ENCODE data around the gene NUP50.
A peak's percentile ranks its signal among the peaks of the same experiment; 100 is the strongest.

NUP50 gene

DNA sequence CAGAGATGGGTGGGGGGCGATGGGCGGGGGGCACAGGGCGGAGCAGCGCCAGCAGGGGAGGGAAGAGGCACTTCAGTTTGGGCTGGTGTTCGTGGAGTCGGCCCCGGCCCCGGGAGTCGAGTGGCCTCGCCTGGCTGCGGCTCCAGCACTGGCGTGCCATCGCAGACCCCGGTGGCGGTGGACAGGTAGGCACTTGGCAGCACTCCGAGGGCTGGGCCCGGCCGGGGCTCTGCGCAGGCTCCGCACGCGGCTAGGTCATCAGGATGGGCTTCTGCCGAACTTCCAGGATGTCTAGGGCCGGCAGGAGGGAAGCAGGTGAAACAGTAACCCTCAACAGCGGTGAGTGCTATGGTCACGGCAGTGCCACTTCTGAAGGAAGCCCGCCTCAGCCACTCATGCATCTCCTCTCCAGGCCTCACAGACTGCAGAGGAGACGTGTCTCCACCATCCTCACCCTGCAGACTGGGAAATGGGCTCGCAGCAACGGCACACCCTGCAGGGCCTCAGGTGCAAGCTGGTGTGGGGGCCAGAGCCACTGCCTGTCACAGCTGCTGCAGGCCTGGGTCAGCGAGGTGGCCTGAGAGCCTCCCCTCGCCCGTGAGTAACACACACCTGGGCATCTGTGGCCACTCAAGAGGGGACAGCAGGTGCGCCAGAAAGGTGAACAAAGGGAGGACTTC lies 33.3 kb downstream of the NUP50 start:
- no peak for DNase-seq

DNA sequence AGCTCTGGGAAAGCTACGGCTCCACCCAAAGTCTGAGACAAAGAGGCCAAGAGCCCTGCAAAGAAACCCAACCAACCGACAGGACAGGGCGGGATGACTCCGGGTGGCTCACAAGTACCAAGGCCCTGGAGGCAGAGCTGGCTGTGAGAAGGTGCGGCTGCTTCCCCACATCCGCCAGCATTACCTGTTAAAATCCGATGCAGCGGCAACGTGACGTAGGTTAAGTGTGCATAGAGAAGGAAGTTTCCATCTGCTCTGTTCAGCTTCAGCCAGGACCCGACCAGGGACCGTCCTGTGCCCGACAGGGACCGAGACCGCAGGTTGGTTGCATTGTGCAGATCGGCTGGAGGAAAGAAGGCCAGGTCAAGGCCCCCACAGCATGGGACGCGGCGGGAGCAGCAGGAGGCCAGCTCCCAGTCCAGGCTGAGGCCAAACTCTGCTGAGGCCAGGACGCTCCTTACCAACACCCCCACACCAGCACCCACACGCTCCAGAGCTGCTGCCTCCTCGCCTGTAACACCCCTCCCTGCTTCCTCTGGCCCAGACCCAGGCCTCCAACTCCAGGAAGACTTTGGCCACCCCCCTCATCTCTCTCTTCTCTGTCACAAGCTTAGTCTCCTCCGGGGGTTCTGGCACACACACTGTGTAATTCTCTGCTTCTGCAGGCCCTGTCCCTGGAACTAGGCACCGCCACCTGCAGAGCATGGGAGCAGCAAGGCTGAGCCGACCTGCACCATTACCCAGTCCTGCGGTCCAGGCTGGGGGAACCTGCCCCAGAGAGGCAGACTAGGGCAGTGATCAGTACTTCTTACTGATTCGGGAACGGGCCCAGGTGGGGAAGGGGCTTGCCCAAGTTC lies 34.1 kb downstream of the NUP50 start:
- DNase-seq, result no peak

DNA sequence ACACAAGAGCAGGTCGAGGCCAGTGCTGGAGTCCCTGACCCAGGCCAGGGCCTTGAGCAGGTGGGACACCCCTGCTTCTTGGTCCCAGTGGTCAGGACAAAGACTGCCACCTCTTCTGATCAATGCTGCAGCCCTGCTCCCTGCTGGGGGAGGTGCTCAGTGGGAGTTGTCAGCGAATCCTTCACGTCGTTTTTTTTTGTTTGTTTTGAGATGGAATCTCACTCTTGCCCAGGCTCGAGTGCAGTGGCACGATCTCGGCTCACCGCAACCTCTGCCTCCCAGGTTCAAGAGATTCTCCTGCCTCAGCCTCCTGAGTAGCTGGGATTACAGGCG lies 34.7 kb downstream of the NUP50 start:
- DNase-seq, result no peak

DNA sequence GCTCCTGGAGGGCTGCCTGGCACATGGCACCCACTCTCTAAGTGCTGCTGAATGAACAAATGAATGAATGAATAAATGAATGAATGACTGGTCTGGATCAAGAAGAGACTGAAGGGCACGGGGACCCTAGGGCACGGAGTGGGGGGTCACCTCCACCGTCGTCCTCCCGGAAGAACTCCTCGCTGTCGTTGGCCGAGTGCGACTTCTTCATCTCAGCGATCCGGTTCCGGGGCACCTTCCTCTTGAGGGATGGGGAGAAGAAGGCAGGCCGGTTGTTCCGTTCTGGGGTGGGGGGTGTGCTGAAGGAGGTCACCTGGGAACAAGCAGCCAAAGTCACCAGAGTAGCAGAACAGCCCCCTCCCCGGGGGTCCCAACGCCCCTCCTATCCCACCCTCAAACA lies 36.0 kb downstream of the NUP50 start:
- no peak for DNase-seq

DNA sequence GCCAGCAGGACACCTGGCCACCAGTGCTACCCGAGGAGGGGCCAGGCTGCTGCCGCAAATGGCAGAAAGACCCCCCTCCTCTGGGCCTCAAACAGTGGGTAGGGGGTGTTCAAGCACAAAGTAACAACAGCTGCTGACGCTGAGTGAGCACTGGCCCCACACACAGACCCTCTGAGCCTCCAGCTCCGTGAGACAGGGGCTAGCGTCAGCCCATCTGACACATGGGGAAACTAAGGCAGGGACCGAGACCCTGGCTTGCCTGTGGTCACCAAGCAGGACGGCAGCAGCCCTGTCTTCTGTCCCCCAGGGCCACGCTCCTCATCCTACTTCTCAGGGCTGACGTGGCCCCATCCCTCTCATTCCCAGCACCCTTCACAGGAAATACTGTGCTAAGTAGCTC lies 36.5 kb downstream of the NUP50 start:
- no peak for DNase-seq

DNA sequence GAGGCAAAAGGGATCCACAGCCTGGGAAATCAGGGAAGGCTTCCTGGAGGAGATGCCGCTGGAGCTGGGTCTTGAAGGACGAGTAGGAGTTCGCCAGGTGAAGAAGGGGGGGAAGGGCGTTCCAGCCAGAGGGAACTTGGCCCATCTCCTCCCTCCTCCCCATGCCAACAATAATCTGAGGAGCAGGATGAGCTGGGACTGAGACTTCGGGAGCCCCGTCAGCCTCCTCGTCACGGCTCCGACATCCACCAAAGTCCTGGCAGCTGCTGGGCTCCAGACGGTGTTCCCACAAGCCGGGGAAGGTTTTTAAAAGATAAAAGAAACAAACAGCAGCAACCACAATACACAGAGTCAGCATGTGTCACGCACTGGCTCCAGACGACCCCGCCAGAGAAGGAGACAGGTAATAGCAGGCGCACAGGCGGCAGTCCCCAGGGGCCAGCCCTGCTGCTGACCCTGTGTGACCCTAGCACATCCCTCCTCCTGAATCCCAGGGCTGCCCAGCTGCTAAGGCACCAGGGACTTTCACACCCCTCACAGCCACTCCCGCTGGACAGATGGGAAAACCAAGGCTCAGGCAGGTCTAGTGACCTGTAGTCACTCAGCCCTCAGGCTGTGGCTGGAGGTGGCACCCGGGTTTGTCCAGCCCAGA lies 37.3 kb downstream of the NUP50 start:
- DNase-seq, result no peak

DNA sequence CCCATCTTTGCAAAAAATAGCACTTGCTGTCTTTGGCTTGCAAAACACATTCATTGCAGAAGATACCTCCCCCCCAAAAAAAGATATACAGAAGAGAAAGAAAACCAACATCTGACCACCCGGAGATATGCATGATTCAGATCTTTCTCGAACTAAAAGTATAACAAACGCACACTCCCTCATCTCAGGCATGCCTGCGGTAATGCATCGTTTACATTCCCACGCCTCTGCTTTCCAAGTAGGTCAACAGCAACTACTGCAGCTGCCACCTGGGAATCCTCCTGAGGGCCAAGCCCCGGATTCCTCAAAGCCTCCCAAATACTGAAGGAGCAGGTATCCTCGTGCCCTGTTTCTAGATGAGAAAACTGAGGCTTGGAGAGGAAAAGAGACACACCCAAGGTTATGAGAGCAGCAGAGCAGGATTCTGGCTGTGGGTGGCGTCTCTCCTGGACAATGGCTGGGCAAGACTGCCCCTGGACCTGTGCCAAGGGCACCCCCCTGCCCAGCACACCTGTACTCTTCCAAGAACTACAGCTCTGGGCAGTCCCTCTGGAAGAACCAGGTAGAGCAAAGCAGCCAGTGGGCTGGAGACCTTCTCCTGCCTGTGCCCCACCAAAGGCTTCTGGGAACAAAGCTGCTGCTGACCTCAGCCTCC lies 38.1 kb downstream of the NUP50 start:
- DNase-seq, result no peak

DNA sequence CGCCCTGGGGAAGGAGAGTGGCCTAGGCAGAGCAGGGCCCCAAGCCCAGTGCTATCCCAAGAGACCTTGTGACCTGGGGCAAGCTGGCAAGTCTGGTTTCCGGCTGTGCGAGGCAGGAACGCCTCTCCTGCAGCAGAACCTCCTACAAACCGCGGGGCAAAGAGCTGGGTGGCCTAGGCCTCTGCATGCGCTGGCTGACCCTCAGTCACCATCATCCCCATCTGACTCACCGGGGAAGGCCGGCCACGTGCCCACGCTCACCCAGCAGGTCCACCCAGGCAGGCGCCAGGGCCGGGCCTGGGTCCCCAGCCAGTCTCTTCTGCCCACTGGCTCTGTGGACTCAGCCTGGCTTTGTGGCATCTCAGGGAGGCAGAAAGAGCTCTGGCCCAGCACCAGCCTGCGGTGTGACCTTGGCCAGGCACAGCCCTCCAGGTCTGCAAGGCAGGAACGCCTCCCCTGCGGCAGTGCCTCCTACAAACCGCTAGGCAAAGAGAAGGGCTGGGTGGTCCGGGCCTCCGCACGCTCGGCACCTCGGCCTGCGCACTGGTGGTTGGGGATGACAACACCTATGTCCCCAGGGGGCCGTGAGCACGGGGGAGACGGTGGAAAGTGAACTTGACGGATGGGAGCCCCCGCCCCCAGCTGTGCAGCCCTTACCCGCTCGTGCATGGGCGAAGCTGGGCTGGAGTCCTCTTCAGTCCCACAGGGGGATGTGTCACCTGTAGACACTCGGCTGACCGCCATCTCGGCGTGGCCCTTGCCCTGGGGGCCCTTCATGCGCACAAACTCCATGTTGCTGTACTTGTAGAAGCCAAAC lies 38.8 kb downstream of the NUP50 start:
- DNase-seq, result peak; percentile 35

DNA sequence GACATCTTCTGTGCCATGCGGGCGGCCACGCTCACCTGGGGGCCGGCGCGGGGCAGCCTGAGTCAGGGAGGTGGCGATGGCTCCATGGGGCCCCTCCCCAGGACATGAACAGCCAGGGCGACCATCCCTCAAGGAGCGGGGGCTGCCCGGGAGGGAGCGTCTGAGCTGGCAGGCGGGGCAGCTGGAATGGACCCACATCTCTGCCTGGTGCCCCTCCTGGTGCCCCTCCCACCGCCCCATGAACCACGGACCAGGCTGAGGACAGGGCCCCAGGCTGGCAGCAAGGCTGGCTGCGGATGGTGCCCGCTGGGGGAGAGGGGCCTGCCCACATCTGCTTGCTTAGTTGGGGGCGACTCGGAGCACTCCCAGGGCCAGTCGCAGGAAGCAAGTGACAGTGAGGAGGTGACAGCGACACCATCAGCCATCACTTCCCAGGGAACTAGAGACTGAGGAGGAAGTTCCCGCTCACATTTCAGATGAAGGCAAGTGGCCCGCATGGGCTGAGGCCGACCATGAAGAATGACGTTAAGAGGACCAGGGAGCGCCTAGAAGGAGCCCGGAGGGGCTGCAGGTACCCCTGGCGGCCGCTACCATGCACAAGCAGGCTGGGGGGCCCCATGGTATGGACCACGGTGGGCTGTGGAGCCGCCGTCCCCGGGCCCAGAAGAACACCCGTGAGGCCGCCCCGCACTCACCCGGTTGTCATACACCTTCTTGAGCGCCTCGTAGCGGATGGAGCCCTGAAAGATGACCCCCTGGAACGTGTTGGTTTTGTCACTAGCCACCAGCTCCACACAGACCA lies 39.6 kb downstream of the NUP50 start:
- peak; percentile 19 for DNase-seq

DNA sequence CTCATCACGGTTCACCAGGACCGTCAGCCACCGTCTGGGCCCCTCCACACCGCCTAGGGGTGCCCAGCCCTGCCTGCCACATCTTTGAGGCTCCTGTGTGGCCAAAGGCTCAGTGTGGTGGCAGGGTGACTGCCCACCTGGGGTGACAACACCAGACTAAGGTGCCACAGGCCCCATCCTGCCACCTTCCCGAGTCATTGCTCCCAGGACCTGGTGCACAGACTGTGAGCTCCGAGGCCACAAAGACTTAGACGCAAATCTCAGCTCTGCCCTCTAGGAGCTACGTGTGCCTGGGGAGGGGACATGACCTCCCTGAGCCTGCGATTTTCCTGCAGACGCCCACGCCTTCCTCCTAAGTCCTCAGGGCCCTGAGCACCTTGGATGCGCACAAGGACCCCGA lies 40.5 kb downstream of the NUP50 start:
- no peak for DNase-seq

DNA sequence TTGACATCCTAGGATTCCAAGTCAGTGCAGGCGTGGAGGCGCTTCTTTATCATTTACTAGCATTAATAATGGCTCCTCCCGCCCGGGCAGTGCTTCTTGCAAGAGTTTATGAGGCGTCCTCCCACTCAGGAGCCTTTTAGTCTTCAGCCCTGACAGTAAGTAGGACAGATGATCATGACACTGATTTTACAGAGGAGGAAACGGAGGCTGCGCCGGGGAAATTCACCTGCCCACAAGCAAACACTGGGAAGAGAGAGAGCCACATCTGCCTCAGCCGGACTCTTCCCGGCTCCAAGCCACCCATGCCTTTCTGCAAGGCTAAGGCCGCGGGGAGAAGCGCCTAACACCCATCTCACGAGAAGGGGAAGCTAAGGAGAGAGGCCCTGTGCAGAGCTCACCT lies 41.1 kb downstream of the NUP50 start:
- no peak for DNase-seq

DNA sequence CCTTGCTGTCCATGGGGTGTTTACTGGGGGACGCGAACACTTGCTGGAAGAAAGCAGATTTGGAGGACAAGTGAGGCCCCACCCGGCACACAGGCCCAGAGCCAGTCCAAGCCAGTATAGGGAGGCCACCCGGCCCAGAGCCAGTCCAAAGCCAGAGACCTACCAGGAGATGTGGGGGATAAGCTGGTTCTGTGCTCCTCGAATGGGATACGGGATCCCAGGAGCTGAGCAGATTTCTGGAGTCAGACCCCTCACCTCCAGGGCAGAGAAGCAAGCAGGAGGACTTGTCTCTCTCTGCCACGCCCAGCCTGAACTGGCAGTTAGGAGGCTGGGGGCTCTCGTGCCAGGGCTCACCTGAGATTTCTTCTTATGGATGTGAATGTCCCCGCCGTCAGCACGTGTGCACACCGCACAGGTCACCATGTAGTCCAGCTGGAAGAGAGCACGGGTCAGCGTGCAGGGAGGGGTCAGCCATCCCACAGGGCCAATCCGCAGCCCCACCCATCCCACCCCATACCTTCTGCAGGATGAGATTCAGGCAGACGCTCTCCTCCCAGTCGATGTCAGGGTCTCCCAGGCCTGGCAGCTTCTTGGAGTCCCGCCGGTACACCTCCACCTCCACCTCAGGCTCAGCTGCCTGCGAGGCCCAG lies 41.7 kb downstream of the NUP50 start:
- DNase-seq, result peak; percentile 37

DNA sequence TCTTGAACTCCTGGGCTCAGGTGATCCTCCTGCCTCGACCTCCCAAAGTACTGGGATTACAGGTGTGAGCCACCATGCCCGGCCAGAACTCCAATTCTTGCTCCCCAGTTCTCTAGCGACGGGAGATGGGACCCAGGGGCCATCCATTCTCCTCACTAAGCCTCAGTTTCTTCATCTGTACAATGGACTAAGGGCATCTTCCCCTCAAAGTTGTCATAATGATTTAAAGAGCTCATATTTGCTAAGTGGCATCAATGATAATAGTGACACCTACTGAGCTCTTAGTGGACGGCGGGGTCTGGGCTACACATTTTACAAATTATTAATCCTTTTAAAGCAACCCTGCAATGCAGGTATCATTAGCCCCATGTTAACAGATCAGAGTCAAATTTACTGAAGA lies 42.5 kb downstream of the NUP50 start:
- DNase-seq, result no peak

DNA sequence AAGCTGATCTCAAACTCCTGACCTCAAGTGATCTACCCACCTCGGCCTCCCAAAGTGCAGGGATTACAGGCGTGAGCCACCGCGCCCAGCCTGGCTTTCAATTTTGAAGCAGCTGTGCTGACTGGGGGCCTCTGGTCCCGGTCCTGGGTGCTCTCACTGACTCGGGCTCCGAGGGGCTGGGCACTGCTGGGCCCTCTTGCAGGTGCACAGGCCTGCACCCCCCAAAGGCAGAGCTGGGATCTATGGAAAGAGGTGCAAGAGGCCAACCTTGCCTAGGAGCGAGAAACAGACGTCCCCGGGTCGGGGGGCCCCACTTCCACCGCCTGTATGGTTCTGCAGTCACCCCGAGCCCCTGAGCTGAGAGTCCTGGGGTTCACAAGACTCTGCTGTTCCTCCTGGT lies 43.8 kb downstream of the NUP50 start:
- DNase-seq, result no peak

DNA sequence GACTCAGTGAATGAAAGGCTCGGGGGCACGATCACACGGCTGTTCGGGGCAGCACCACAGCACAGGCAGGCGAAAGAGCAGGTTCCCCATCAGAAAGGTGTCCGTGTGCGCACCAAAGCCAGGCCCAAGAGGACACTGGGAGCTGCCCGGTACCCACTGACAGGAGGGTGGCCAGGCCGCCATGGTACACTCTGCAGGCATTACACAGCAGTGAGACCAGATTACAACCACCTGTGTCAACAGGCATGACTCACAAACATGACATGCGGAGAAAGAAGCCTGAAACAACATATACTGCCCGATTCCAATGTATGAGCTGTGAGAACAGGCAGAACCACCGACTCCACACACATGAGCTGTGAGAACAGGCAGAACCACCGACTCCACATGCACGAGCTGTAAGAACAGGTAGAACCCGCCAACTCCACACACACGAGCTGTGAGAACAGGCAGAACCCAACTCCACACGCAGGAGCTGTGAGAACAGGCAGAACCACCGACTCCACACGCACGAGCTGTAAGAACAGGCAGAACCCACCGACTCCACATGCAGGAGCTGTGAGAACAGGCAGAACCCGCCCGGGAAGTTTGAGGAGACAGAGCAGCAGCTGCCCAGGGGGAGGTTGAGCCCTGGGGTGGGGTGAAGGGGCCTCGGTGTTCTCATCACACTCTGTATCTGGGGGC lies 44.4 kb downstream of the NUP50 start:
- no peak for DNase-seq

DNA sequence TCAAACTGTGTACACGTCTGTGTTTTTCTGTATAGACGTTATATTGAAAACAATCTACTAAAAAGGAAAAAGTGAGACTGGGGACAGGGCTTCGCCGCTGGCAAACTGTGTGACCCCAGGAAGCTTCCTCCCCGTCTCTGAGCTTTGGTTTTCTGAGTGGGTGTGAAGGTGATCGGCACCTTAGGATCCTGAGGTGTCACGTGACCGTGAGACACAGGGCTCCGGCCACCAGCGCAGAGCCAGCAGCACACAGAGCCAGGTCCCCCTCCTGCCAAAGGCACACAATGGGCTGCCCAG lies 44.9 kb downstream of the NUP50 start:
- no peak for DNase-seq

DNA sequence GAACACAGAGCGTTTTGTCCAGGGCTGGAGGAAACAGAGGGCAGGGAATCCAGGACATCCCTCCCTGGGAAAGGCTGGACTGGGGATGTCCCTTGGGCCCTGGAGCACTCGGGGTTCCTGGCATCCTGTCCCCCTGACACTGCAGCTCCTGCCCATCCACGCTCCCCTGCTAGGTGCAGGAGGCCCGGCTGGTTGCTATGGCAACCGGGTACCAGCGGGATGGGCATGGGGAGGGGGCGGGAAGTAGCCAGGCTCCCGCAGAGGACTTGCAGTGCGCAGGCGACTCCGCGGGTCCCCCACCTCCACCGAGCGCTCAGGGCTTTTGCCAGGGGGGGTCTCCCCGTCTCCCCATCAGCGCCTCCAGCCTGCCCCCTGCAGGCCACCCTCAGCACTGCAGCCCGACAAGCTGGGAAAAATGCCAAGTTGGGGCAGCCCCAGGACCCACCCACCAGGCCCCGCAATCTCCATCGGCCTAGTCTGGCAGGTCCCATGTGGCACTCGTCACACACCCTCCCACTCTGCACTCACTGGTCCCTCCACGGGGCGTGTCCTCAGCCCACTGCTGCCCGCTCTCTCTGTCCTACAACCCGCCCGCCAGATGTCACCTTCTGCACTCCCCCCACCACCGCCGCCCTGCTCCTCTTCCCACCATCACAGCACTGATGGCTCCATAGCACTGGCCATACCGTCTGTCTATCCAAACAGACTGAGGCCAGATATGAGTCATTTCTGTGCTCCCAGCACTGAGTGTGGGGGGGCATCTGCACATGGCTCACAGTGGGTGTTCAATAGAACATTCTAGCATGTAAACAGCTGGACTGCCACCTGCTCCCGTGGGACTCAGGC lies 45.5 kb downstream of the NUP50 start:
- DNase-seq, result no peak

DNA sequence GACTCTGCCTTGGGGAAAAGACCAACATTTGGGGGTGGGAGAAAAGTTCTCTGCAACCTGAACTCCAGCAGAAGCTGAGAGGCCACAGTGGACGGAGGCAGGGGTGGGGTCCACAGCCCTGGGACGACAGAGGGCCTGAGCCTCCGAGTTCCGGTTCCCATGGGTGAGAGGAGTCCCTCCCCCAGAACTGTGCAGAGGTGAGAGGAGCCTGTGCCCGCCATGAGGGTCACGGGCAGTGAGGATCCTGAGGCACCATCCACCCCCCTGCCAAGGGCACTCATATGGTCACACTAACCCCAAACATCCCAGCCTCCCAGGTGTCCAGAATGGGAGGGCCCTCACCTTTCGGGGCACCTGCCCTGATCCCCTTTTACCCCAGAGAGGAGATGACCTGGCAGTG lies 46.4 kb downstream of the NUP50 start:
- no peak for DNase-seq

DNA sequence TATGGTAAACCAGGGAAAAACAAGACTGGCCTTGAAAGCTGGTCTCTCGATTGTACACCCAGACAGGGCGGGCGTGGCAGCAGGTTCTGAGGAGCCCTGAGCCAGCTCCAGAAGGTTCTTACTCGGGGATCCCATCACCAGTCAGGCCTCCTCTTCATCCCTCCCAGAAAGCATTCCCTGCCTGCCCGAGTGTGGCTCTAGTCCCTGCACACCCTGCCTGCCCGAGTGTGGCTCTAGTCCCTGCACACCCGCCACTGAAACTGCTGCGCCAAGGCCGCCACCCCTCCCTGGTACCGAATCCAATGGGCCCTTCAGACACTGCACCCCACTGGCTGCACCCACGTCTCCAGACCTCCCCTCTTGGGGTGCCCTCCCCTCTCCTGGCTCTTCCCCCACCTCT lies 46.9 kb downstream of the NUP50 start:
- no peak for DNase-seq

DNA sequence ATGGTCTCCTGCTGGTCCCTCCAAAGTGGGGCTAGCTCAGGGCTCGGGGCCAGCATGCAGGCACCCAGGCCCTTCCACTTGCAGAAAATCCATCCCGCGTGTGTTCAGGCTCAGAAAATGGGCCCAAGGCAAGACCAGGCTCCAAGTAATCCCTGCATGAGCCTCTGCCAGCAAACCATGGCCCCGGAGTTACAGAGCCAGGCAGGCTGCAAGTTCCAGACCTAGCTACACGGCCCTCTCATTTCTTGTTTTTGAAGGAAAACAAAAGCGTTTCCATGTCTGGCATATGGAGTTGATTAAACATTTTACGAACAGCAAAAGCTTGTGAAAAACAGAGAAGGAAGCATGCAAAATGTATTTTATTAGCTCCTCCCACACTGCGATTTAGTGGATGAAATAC lies 47.3 kb downstream of the NUP50 start:
- DNase-seq, result no peak

Measured in right forelimb (tissue), 1 donor.